GM12801 (cell line): Measurements from ENCODE around the gene STAT5A.

Source experiments
- CTCF ChIP-seq: IDR thresholded peaks from one replicate; pipeline ENCODE4 v1.5.1; 2011; ENCODE audit warnings: control low read depth; ENCODE audit not compliant: insufficient read length; ENCODE audit errors: extremely low read depth

Gene STAT5A

GRCh38 chr17:42311240-42312034, 23.1 kb downstream of the STAT5A start:
- TF ChIP-seq CTCF = no peak

GRCh38 chr17:42312035-42312284, 23.7 kb downstream of the STAT5A start:
- no peak for TF ChIP-seq CTCF

- no peak for TF ChIP-seq CTCF
Measured at GRCh38 chr17:42312285-42313130, 24.2 kb downstream of the STAT5A start.

GRCh38 chr17:42313389-42313772, 25.1 kb downstream of the STAT5A start:
- no peak for TF ChIP-seq CTCF

- no peak for TF ChIP-seq CTCF
Measured at GRCh38 chr17:42313773-42314566, 25.7 kb downstream of the STAT5A start.

GRCh38 chr17:42315402-42316156, 27.3 kb downstream of the STAT5A start:
- TF ChIP-seq CTCF = no peak

- TF ChIP-seq CTCF = no peak
Measured at GRCh38 chr17:42316755-42317154, 28.5 kb downstream of the STAT5A start.
